Upper lobe of left lung (tissue), 4 donors: Measurements from ENCODE around the gene SEZ6L2.

Source experiments
- CTCF ChIP-seq, 6 experiments: fragments of 450-650 bp in 4 of 6; fragments of 200-600 bp in 2 of 6; sonication (generic) in 2 of 6; IDR thresholded peaks; one replicate each; pipeline ENCODE4 v1.5.1; 2016 to 2019; ENCODE audit warnings: antibody characterized with exemption in 6 of 6
- EP300 ChIP-seq, 4 donors: sonication (generic); formaldehyde crosslinking; IDR thresholded peaks; one replicate each; pipeline ENCODE4 v1.5.1; 2017; ENCODE audit warnings: antibody characterized with exemption in 4 of 4, control low read depth in 2 of 4
- POLR2A ChIP-seq, 4 donors: fragments of 450-650 bp; IDR thresholded peaks; one replicate each; pipeline ENCODE4 v1.5.1; 2016 to 2017; ENCODE audit warnings: antibody characterized with exemption in 4 of 4, mild to moderate bottlenecking in 2 of 4

DNA sequence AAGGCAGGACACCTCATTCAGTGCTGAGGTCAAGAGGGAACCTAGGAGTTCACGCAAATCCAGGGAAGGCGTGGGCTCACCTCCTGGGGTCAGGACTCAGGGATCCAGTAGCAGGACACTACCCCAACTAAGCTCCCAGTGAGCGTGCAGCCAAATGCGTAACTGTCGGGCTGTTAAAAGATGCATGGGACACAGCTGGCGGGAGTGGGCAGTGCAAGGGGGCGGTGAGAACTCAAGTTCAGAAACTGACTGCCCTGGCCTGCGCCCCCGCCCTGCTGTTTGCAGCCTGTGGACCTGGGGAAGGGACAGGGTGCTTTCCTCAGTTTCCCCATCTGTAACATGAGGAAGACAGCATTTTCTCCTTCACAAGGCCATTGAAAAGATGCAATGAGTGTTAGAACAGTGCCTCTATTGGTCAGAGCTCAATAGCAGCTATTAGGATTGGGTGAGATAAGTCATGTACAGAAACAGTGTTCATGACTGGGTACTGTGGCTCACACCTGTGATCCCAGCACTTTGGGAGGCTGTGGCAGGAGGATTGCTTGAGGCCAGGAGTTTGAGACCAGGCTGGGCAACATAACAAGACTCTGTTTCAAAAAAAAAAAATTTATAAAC is 56.5 kb downstream of the SEZ6L2 start:
- TF ChIP-seq CTCF (IDR thresholded peaks at IDR 0.05) (no peak), EP300 (IDR thresholded peaks at IDR 0.05) (no peak), POLR2A (IDR thresholded peaks at IDR 0.05) (no peak)
